NCI-H1417 (cell line): Measurements from ENCODE around the gene NAA30.
"Not testable (repeated sequence)": the region's sequence is repeated elsewhere in the genome, so short reads cannot be mapped to it uniquely, and the experiment has no call there.

Experiments used
- DNase-seq, 3 experiments: peaks; one replicate each; lab custom pipeline; 2025; lab: John Stamatoyannopoulos, UW

The NAA30 gene

GRCh38 chr14:57390037-57390805 lies at the start of gene NAA30:
Gene NAA30, plus strand, starts transcription at chr14:57390586. Its CDS starts 372 bp downstream, at chr14:57390958.
- DNase-seq = peak; percentile 96 to 97 (median 97)

- not testable (repeated sequence) for DNase-seq
Observed at GRCh38 chr14:57343545-57344297, 46.7 kb upstream of the NAA30 start.

GRCh38 chr14:57345106-57345505 lies 45.3 kb upstream of the NAA30 start:
- peak in 1 of 3 experiments; percentile 45 for DNase-seq

GRCh38 chr14:57346741-57347140 lies 43.6 kb upstream of the NAA30 start:
- peak; percentile 17 to 74 (median 58) for DNase-seq

GRCh38 chr14:57352396-57353170 lies 37.8 kb upstream of the NAA30 start:
- DNase-seq = peak in 2 of 3 experiments; percentile 23 to 71

GRCh38 chr14:57355081-57355800 lies 35.1 kb upstream of the NAA30 start:
- no peak for DNase-seq

GRCh38 chr14:57362361-57362760 lies 28.0 kb upstream of the NAA30 start:
- DNase-seq = no peak

- no peak for DNase-seq
Observed at GRCh38 chr14:57364659-57365450, 25.5 kb upstream of the NAA30 start.

GRCh38 chr14:57370187-57370586 lies 20.2 kb upstream of the NAA30 start:
- DNase-seq = not testable (repeated sequence)

- DNase-seq = no peak
Observed at GRCh38 chr14:57371013-57371412, 19.4 kb upstream of the NAA30 start.

- no peak for DNase-seq
Observed at GRCh38 chr14:57375156-57375555, 15.2 kb upstream of the NAA30 start.

- DNase-seq = peak in 1 of 3 experiments; percentile 18
Observed at GRCh38 chr14:57378661-57379060, 11.7 kb upstream of the NAA30 start.

- no peak for DNase-seq
Observed at GRCh38 chr14:57380935-57381334, 9.5 kb upstream of the NAA30 start.

- DNase-seq = no peak
Observed at GRCh38 chr14:57382283-57382682, 8.1 kb upstream of the NAA30 start.

GRCh38 chr14:57383125-57383745 lies 7.2 kb upstream of the NAA30 start:
- no peak for DNase-seq

GRCh38 chr14:57388067-57388466 lies 2.3 kb upstream of the NAA30 start:
- DNase-seq = no peak

GRCh38 chr14:57389646-57390036 lies 745 bp upstream of the NAA30 start:
- DNase-seq = peak in 2 of 3 experiments; percentile 51 to 86

GRCh38 chr14:57390806-57391516 lies 575 bp downstream of the NAA30 start:
- peak in 2 of 3 experiments; percentile 78 to 82 for DNase-seq

GRCh38 chr14:57391517-57392195 lies 1.3 kb downstream of the NAA30 start:
- DNase-seq = peak in 2 of 3 experiments; percentile 52 to 71
